Neuronal stem cell (in vitro differentiated cells): Measurements from ENCODE around the gene EHMT1.
"Not testable (repeated sequence)": the region's sequence is repeated elsewhere in the genome, so short reads cannot be mapped to it uniquely, and the experiment has no call there.

ENCODE experiments used
- DNase-seq: peaks from one replicate; pipeline ENCODE4 v3.0.0-alpha.2; 2013; ENCODE audit warnings: low spot score
- H2AFZ ChIP-seq: one replicate; pipeline ENCODE4 v1.6.1; 2013; ENCODE audit warnings: mild to moderate bottlenecking, low read length, inconsistent platforms
- H2AK5ac ChIP-seq: 2 replicates; pipeline ENCODE4 v1.6.1; 2013; ENCODE audit warnings: low read depth, mild to moderate bottlenecking, inconsistent platforms, low read length, moderate library complexity, mixed read lengths
- H2BK120ac ChIP-seq: 2 replicates; pipeline ENCODE4 v1.6.1; 2013; ENCODE audit warnings: low read depth, mild to moderate bottlenecking, inconsistent platforms, low read length, moderate library complexity, mixed read lengths
- H2BK12ac ChIP-seq: one replicate; pipeline ENCODE4 v1.6.1; 2013; ENCODE audit warnings: low read length, inconsistent platforms
- H2BK15ac ChIP-seq: 2 replicates; pipeline ENCODE4 v1.6.1; 2013; ENCODE audit warnings: mild to moderate bottlenecking, low read length, inconsistent platforms, mixed read lengths
- H2BK5ac ChIP-seq: one replicate; pipeline ENCODE4 v1.6.1; 2013; ENCODE audit warnings: inconsistent platforms, mild to moderate bottlenecking, low read length, moderate library complexity
- H3K14ac ChIP-seq: one replicate; pipeline ENCODE4 v1.6.1; 2013; ENCODE audit warnings: low read length, inconsistent platforms
- H3K18ac ChIP-seq: 2 replicates; pipeline ENCODE4 v1.6.1; 2013; ENCODE audit warnings: low read length, inconsistent platforms
- H3K23ac ChIP-seq: 2 replicates; pipeline ENCODE4 v1.6.1; 2013; ENCODE audit warnings: low read depth, mild to moderate bottlenecking, mixed read lengths, low read length, inconsistent platforms; ENCODE audit not compliant: poor library complexity
- H3K27ac ChIP-seq: replicated peaks from 3 replicates; pipeline ENCODE4 v1.5.1; 2013; ENCODE audit warnings: low read length, inconsistent platforms
- H3K27me3 ChIP-seq, 3 experiments: 2 replicates each; pipeline ENCODE4 v1.6.1; 2013; ENCODE audit warnings: low read length in 3 of 3, mild to moderate bottlenecking in 2 of 3, inconsistent platforms in 1 of 3, low read depth in 1 of 3, mixed read lengths in 1 of 3, moderate library complexity in 1 of 3; ENCODE audit not compliant: control insufficient read depth in 3 of 3, insufficient read depth in 3 of 3
- H3K36me3 ChIP-seq, 2 donors: replicated peaks in 1 of 2; 2 replicates each; pipeline ENCODE4 v1.6.1; 2013; ENCODE audit warnings: low read length in 2 of 2; ENCODE audit not compliant: control insufficient read depth in 2 of 2, insufficient read depth in 2 of 2
- H3K4ac ChIP-seq: 2 replicates; pipeline ENCODE4 v1.6.1; 2013; ENCODE audit warnings: inconsistent platforms, mild to moderate bottlenecking, low read length, moderate library complexity
- H3K4me1 ChIP-seq, 2 donors: 1 replicate in 1 of 2; 2 replicates in 1 of 2; pipeline ENCODE4 v1.6.1; 2013; ENCODE audit warnings: low read length in 2 of 2, low read depth in 1 of 2; ENCODE audit not compliant: control insufficient read depth in 2 of 2, insufficient read depth in 1 of 2
- H3K4me2 ChIP-seq: one replicate; pipeline ENCODE4 v1.6.1; 2013; ENCODE audit warnings: mild to moderate bottlenecking, low read length, inconsistent platforms; ENCODE audit not compliant: insufficient read depth, poor library complexity, severe bottlenecking
- H3K4me3 ChIP-seq, 2 donors: 2 replicates each; pipeline ENCODE4 v1.5.1; 2013; ENCODE audit warnings: low read length in 2 of 2, mild to moderate bottlenecking in 2 of 2, inconsistent platforms in 1 of 2, moderate library complexity in 1 of 2
- H3K79me1 ChIP-seq: one replicate; pipeline ENCODE4 v1.6.1; 2013; ENCODE audit warnings: low read depth, mild to moderate bottlenecking, inconsistent platforms, low read length, moderate library complexity
- H3K9ac ChIP-seq: one replicate; pipeline ENCODE4 v1.6.1; 2013; ENCODE audit warnings: mild to moderate bottlenecking, low read depth, low read length, inconsistent platforms; ENCODE audit not compliant: poor library complexity
- H3K9me3 ChIP-seq, 2 donors: replicated peaks in 1 of 2; 2 replicates each; pipeline versions ENCODE3 to v1.6.1; 2013; ENCODE audit warnings: low read length in 2 of 2, mild to moderate bottlenecking in 2 of 2, inconsistent platforms in 1 of 2, low read depth in 1 of 2, mixed read lengths in 1 of 2, moderate library complexity in 1 of 2; ENCODE audit not compliant: control insufficient read depth in 2 of 2, insufficient read depth in 1 of 2
- H4K8ac ChIP-seq: one replicate; pipeline ENCODE4 v1.6.1; 2013; ENCODE audit warnings: low read depth, mild to moderate bottlenecking, inconsistent platforms, low read length, moderate library complexity
- H4K91ac ChIP-seq: one replicate; pipeline ENCODE4 v1.6.1; 2013; ENCODE audit warnings: low read length, low read depth, mild to moderate bottlenecking, inconsistent platforms; ENCODE audit not compliant: poor library complexity
- WGBS, 2 donors: extraction: QIAGEN DNeasy Blood & Tissue Kit; methylation state at CpG; one replicate each; pipeline ENCODE4 v1.1.7; 2013; ENCODE audit warnings: missing lambda C conversion rate in 2 of 2, mixed read lengths in 1 of 2; ENCODE audit not compliant: insufficient read length in 2 of 2, insufficient replicate concordance in 1 of 2; ENCODE audit errors: extremely low coverage in 2 of 2; 5-methylcytosine and 5-hydroxymethylcytosine counted together

EHMT1 gene

DNA sequence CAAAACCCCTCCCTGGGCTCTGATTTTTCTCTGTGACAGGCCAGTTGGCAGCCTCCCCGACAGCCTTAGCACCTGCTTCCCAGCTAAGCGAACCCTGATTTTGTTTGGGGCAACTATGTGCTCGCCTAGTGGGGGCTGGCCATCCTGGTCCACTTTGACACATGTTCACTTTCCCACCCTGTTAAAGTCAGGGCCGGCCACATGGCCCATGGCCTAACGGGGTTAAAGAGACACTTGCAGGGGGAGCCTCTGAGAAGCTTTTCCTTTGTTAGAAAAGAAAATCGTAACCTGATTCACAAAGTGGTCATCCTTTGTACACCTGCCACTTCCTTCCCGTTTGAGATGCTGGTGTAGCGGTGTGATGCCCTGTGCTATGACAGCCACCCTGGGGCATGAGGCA lies 257.5 kb downstream of the EHMT1 start:
- Histone ChIP-seq H3K4me3 (no peak overlapping the region), H2BK12ac (no peak overlapping the region), H3K27me3 (peaks cover 0 to 35% (median 21%) of the 10 kb centered on the region in 3 experiments), H2BK5ac (no peak overlapping the region), H3K27ac (no peak overlapping the region), H2BK120ac (peak overlapping the region; percentile 61), H3K23ac (peak overlapping the region; percentile 73), H3K4me1 (peaks cover 2% of the 10 kb centered on the region in 2 donors), H2AK5ac (no peak overlapping the region), H2AFZ (no peak overlapping the region), H3K4me2 (no peak overlapping the region), H3K9me3 (peaks cover 8 to 17% of the 10 kb centered on the region in 2 donors), H2BK15ac (no peak overlapping the region), H3K18ac (no peak overlapping the region), H4K91ac (no peak overlapping the region), H3K36me3 (no peaks in the 10 kb centered on the region), H3K9ac (peak overlapping the region; percentile 21), H3K4ac (no peak overlapping the region), H3K79me1 (peaks cover 2% of the 10 kb centered on the region), H4K8ac (no peak overlapping the region), H3K14ac (peak overlapping the region; percentile 21)
- no CpG with 5 or more reads among the region's 8 CpGs for WGBS, 2 donors
- DNase-seq: no peak

DNA sequence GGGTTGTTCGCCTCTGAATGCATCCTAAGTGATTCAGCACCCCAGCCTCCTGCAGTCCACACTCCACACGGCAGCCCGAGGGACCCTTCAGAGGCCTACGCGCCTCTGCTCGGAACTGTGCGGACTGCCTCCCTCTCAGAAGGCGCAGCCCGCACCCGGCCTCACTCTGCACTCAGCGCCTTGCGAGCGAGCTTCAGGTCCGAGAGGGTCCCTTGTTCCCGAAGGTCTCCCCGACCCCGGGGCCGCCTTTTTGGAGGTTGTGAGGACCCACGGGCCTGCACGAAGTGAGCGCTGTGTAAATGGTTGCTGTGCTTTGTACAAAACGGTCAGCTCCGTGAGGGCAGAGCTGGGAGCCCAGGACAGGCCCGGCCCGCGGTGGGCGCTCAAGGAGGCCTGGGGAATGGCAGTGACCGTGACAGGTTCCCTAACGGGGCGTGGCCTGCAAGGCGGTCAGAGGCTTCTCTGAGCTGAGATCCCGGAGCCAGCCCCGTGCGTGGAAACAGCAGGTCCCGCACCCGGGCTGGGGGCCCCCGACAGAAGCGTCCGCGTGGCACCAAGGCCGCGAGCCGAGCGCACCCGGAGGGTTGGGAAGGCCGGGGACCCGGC lies 258.1 kb downstream of the EHMT1 start:
- Histone ChIP-seq H3K9me3 (peaks cover 8 to 20% of the 10 kb centered on the region in 2 donors), H3K18ac (no peak overlapping the region), H2AFZ (peak overlapping the region; percentile 71), H3K23ac (peak overlapping the region; percentile 73), H3K4me2 (peak overlapping the region; percentile 33), H3K79me1 (peaks cover 2% of the 10 kb centered on the region), H3K27me3 (peaks cover 0 to 35% (median 21%) of the 10 kb centered on the region in 3 experiments), H3K9ac (peak overlapping the region; percentile 21), H2BK15ac (no peak overlapping the region), H3K4me1 (peaks cover 2% of the 10 kb centered on the region in 2 donors), H3K36me3 (no peaks in the 10 kb centered on the region), H3K4me3 (no peak overlapping the region), H3K14ac (no peak overlapping the region), H3K4ac (no peak overlapping the region), H4K8ac (no peak overlapping the region), H2BK12ac (no peak overlapping the region), H2BK120ac (peak overlapping the region; percentile 61), H3K27ac (no peak overlapping the region), H4K91ac (no peak overlapping the region), H2AK5ac (no peak overlapping the region), H2BK5ac (no peak overlapping the region)
- no peak for DNase-seq
- no CpG with 5 or more reads among the region's 47 CpGs for WGBS, 2 donors

DNA sequence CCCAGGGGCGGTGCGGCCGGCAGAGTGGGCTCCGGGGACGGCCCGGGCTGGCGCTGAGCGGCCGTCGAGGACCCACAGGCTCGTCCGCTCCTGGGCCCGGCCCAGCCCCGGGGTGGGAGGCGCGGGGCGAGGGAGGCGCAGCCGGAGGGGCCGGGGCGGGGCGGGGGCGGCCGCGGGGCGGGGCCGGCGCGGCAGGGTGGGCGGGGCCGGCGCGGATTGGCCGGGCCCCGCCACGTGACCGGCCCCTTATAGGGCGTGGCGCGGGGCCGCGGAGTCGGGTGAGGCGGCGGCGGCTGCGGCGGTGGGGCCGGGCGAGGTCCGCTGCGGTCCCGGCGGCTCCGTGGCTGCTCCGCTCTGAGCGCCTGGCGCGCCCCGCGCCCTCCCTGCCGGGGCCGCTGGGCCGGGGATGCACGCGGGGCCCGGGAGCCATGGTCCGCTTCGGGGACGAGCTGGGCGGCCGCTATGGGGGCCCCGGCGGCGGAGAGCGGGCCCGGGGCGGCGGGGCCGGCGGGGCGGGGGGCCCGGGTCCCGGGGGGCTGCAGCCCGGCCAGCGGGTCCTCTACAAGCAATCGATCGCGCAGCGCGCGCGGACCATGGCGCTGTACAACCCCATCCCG lies 258.8 kb downstream of the EHMT1 start, which contains the start of gene CACNA1B:
Gene CACNA1B (plus strand): TSS at position 277 of the 617 bp plus-strand sequence. CDS start 152 bp downstream, at position 429.
- H3K36me3 ChIP-seq, H2AK5ac ChIP-seq, DNase-seq, H3K27ac ChIP-seq, H3K4me1 ChIP-seq, H2BK5ac ChIP-seq, H4K91ac ChIP-seq, H2BK12ac ChIP-seq, H2BK15ac ChIP-seq, H3K4ac ChIP-seq, H3K79me1 ChIP-seq, H3K18ac ChIP-seq: not testable (repeated sequence)
- Histone ChIP-seq H2AFZ (peak within 1 kb of the TSS; percentile 85), H2BK120ac (peak within 1 kb of the TSS; percentile 61), H3K9ac (peak within 1 kb of the TSS; percentile 60), H3K27me3 (peaks cover 0 to 30% (median 21%) of the 10 kb centered on the region in 3 experiments), H3K9me3 (peaks cover 8 to 20% of the 10 kb centered on the region in 2 donors), H4K8ac (peak within 1 kb of the TSS; percentile 17), H3K4me2 (peak within 1 kb of the TSS; percentile 83), H3K23ac (peak within 1 kb of the TSS; percentile 73), H3K14ac (peak within 1 kb of the TSS; percentile 89), H3K4me3 (peak within 1 kb of the TSS; percentile 47 to 82)
- no CpG with 5 or more reads among the region's 95 CpGs for WGBS, 2 donors
